SH-SY5Y (cell line): ENCODE results near the gene MEF2B.

Source experiments
- GATA2 ChIP-seq: IDR thresholded peaks from 2 replicates; pipeline ENCODE4 v1.6.1; 2011; ENCODE audit warnings: mild to moderate bottlenecking, low read depth, low read length
- GATA3 ChIP-seq: IDR thresholded peaks from 2 replicates; pipeline ENCODE4 v1.6.1; 2011; ENCODE audit warnings: low read depth, mild to moderate bottlenecking, low read length, moderate library complexity

DNA sequence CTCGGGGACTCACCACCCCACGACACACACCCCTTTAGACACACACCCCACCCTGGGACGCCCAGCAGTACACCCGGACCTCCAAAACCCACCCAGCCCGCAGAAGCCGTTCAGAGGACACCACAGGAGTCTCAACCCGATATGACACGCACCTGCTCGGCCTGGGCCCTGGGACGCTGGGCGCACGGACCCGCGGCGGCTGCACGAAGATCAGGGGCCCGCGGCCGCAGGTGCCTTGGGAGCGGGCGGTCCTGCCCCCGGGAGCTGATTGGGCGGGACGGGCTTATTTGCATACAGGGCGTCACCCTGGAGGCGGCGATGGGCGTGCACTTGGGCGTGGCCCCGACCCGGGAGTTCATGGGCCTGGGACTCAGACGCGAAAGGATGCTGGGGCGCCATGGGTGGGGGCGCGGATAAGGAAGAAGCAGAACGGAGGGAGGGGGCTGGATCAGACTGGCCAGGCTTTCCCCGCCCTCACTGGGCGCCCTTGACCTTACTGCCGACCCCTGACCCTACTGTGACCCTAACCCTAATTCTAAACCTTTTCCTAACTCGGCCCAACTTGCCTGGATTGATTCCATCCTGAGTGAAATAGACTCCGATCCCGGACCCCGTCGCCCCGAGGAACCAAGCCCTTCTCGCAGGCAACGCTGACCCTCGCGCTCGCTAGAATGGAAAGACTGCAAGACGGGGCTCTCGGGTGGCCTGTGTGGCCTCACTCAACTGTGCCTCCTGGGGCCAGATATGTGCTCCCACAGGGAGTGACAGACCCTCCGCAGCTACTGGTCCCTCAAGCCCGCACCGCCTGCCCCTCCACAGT lies at the start of gene MEF2B:
- TF ChIP-seq GATA2 (no peak), GATA3 (no peak)
